ENCODE results near the gene NOC2L. TPM values are rescaled to one million over a fixed set of nuclear protein-coding genes. Genes with fewer than 3 reads are reported as not detected.

NOC2L gene
- polyA plus RNA-seq, 2 donors: 60.8 to 67.4 TPM

GRCh38 chr1:907611-908451 lies 51.2 kb downstream of the NOC2L start:
- H3K36me3 ChIP-seq (ENCODE audit: control insufficient read depth in 2 of 2, insufficient read depth in 2 of 2, low read length in 1 of 2): no peaks in the 10 kb centered on the region
- no peak overlapping the region for H3K27ac ChIP-seq (ENCODE audit: low read depth in 2 of 2, low read length in 1 of 2)
- no peaks in the 10 kb centered on the region for H3K9me3 ChIP-seq (ENCODE audit: control insufficient read depth in 2 of 2, insufficient read depth in 1 of 2, low read depth in 1 of 2, low read length in 1 of 2)
- no peaks in the 10 kb centered on the region for H3K27me3 ChIP-seq (ENCODE audit: control insufficient read depth in 1 of 2, insufficient read depth in 2 of 2, low read length in 2 of 2)
- peaks cover 4 to 10% of the 10 kb centered on the region in 2 donors for H3K4me1 ChIP-seq (ENCODE audit: control insufficient read depth in 2 of 2, insufficient read depth in 2 of 2, low read length in 1 of 2)
- no peak overlapping the region for H3K4me3 ChIP-seq (ENCODE audit: low read depth in 1 of 2, low read length in 2 of 2)
- WGBS, 2 donors: 87% methylated on average over 17 of the region's 17 CpGs

GRCh38 chr1:906600-907420 lies 52.2 kb downstream of the NOC2L start:
- 35 to 39% methylated on average over 20 of the region's 20 CpGs for WGBS, 2 donors
- H3K4me1 ChIP-seq (ENCODE audit: control insufficient read depth in 2 of 2, insufficient read depth in 2 of 2, low read length in 1 of 2): peaks cover 4 to 10% of the 10 kb centered on the region in 2 donors

DNA sequence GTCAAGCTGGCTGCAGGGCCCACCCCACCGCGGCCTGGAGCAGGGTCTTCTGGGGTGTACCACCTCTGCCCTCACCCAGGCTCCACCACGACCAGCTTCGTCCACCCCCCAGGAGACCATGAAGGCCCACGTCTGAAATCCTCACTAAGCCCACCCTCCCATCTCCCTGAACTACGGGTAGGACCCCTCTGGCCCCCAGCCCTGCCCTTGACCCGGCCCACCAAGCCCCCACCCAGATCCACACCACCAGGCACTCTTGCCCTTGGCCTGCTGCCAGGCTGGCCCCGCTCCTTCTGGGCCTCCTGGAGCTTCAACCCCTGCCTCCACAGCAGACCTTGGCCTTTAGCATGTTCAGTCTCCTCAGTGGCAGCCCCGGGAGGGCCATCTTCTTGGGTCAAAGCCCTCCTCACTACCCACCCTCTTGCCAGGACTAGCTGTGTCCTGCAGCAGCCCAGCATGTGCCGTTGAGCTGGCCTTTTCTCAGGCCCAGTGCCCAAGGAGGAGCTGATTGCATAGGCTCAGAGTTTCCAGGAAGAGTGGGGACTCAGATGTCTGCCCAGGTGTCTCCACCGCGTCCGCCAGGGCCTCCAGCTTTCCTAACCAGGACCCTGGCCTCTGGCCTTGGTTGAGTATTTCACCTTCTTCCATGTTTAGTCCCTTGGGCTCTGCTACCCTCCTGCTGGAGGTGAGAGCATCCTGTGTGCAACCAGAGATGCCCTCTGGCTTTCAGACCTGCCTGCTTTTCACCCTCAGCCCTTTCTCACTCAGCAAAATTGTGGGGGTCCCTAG lies 53.1 kb downstream of the NOC2L start:
- WGBS, 2 donors: 53 to 71% methylated on average over 13 of the region's 13 CpGs
- H3K36me3 ChIP-seq (ENCODE audit: control insufficient read depth in 2 of 2, insufficient read depth in 2 of 2, low read length in 1 of 2): no peaks in the 10 kb centered on the region
- H3K9me3 ChIP-seq (ENCODE audit: control insufficient read depth in 2 of 2, insufficient read depth in 1 of 2, low read depth in 1 of 2, low read length in 1 of 2): no peaks in the 10 kb centered on the region
- no peaks in the 10 kb centered on the region for H3K27me3 ChIP-seq (ENCODE audit: control insufficient read depth in 1 of 2, insufficient read depth in 2 of 2, low read length in 2 of 2)
- no peak overlapping the region for H3K27ac ChIP-seq (ENCODE audit: low read depth in 2 of 2, low read length in 1 of 2)
- peaks cover 4 to 7% of the 10 kb centered on the region in 2 donors for H3K4me1 ChIP-seq (ENCODE audit: control insufficient read depth in 2 of 2, insufficient read depth in 2 of 2, low read length in 1 of 2)
- H3K4me3 ChIP-seq (ENCODE audit: low read depth in 1 of 2, low read length in 2 of 2): no peak overlapping the region

More at GRCh38 chr1:906600-907420, 52.2 kb downstream of the NOC2L start:
- H3K27ac ChIP-seq (ENCODE audit: low read depth in 2 of 2, low read length in 1 of 2): peak overlapping the region; percentile 60 to 63
- no peaks in the 10 kb centered on the region for H3K36me3 ChIP-seq (ENCODE audit: control insufficient read depth in 2 of 2, insufficient read depth in 2 of 2, low read length in 1 of 2)
- H3K27me3 ChIP-seq (ENCODE audit: control insufficient read depth in 1 of 2, insufficient read depth in 2 of 2, low read length in 2 of 2): no peaks in the 10 kb centered on the region
- no peaks in the 10 kb centered on the region for H3K9me3 ChIP-seq (ENCODE audit: control insufficient read depth in 2 of 2, insufficient read depth in 1 of 2, low read depth in 1 of 2, low read length in 1 of 2)
- H3K4me3 ChIP-seq (ENCODE audit: low read depth in 1 of 2, low read length in 2 of 2): no peak overlapping the region

DNA sequence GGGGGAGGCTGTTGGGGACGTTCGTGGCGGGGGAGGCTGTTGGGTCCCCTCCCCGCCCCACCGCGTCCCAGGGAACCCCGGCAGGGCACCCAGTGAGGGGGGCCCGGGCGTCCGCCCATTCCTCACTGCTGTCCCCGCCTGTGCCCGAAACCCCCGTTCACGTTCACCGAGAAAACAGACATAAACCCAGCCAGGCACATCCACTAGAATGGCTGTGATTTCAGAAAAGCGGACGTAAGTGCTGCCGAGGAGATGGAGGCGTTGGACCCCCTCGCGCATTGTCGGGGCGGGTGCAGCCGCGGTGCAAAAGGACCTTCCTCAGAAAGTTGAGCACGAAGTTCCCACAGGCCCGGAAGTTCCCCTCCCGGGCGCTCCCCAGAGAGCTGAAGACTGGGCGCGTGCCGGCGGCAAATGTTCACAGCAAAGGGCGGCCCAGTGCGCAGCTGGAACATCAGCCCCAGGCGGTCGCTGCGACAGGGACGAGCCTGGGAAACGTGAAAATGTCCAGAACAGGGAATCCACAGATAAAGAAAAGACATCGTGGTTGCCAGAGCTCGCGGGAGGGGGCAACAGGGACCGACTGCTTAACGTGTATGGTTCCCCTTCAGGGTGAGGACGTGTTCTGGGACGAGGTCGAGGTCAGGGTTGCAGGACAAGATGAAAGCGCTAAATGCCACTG lies 53.8 kb downstream of the NOC2L start:
- peak overlapping the region in 1 of 2 donors; percentile 16 for H3K4me3 ChIP-seq (ENCODE audit: low read depth in 1 of 2, low read length in 2 of 2)

DNA sequence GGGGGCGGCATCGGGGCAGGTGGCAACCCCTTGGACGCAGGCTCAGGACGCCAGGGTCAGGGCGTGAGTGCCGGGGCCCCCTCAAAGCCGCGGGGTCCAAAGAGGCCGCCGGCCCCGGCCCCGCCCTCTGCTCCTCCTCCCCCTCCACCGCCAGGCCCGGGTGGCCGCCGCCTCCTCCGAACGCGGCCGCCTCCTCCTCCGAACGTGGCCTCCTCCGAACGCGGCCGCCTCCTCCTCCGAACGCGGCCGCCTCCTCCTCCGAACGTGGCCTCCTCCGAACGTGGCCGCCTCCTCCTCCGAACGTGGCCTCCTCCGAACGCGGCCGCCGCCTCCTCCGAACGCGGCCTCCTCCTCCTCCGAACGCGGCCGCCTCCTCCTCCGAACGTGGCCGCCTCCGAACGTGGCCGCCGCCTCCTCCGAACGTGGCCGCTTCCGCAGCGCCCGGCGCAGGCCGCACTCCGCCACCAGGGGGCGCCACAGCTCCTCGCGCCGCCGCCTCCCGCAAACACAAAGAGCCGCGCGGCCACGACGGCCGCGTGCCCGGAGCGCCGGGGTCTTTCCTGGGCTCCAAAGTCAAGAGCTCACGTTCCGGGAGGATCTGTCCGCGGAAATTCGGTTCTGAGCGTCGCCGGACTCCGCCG lies 54.6 kb downstream of the NOC2L start:
- no peaks in the 10 kb centered on the region for H3K9me3 ChIP-seq (ENCODE audit: control insufficient read depth in 2 of 2, insufficient read depth in 1 of 2, low read depth in 1 of 2, low read length in 1 of 2)
- no peaks in the 10 kb centered on the region for H3K27me3 ChIP-seq (ENCODE audit: control insufficient read depth in 1 of 2, insufficient read depth in 2 of 2, low read length in 2 of 2)
- no peak overlapping the region for H3K27ac ChIP-seq (ENCODE audit: low read depth in 2 of 2, low read length in 1 of 2)
- peaks cover 0 to 2% of the 10 kb centered on the region in 2 donors for H3K4me1 ChIP-seq (ENCODE audit: control insufficient read depth in 2 of 2, insufficient read depth in 2 of 2, low read length in 1 of 2)
- H3K4me3 ChIP-seq (ENCODE audit: low read depth in 1 of 2, low read length in 2 of 2): peak overlapping the region; percentile 16 to 45
- 1 to 10% methylated on average over 48 to 91 of the region's 91 CpGs for WGBS, 2 donors
- H3K36me3 ChIP-seq (ENCODE audit: control insufficient read depth in 2 of 2, insufficient read depth in 2 of 2, low read length in 1 of 2): no peaks in the 10 kb centered on the region

More for the DNA sequence above, 53.8 kb downstream of the NOC2L start:
- WGBS, 2 donors: 11 to 13% methylated on average over 49 of the region's 49 CpGs
- Histone ChIP-seq H3K9me3 (ENCODE audit: control insufficient read depth in 2 of 2, insufficient read depth in 1 of 2, low read depth in 1 of 2, low read length in 1 of 2) (no peaks in the 10 kb centered on the region), H3K27ac (ENCODE audit: low read depth in 2 of 2, low read length in 1 of 2) (no peak overlapping the region), H3K27me3 (ENCODE audit: control insufficient read depth in 1 of 2, insufficient read depth in 2 of 2, low read length in 2 of 2) (no peaks in the 10 kb centered on the region), H3K4me1 (ENCODE audit: control insufficient read depth in 2 of 2, insufficient read depth in 2 of 2, low read length in 1 of 2) (peaks cover 0 to 2% of the 10 kb centered on the region in 2 donors), H3K36me3 (ENCODE audit: control insufficient read depth in 2 of 2, insufficient read depth in 2 of 2, low read length in 1 of 2) (no peaks in the 10 kb centered on the region)

DNA sequence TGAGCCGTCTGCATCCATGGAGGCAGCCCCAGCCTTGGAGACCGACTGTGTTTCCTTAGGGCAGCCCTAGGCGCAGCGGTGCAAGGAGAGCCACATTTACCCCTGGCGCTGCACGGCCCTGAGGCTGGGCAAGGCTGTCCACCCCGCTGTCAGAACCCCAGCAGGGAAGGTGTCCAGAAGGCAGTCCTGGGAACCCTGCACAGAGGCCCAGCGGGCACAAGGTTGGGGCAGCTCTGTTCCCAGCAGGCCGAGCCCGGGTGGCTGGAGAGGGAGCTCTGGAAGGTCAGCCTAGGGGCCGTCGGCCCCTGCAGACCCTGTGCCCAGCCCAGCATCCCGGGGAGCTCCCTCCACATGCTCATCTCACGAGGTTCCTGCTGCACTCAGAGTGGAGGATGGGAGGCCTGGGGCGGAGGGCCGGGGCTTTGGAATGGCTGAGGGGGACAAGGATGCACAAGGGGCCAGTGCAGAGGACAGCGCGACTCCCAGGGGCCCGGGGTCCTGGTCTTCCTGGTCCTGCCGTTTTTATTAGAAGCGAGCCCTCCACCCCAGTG lies 55.3 kb downstream of the NOC2L start:
- 73 to 86% methylated on average over 21 of the region's 21 CpGs for WGBS, 2 donors
- Histone ChIP-seq H3K36me3 (ENCODE audit: control insufficient read depth in 2 of 2, insufficient read depth in 2 of 2, low read length in 1 of 2) (no peaks in the 10 kb centered on the region), H3K9me3 (ENCODE audit: control insufficient read depth in 2 of 2, insufficient read depth in 1 of 2, low read depth in 1 of 2, low read length in 1 of 2) (no peaks in the 10 kb centered on the region), H3K27me3 (ENCODE audit: control insufficient read depth in 1 of 2, insufficient read depth in 2 of 2, low read length in 2 of 2) (peaks cover 0 to under 1% of the 10 kb centered on the region in 2 donors), H3K4me3 (ENCODE audit: low read depth in 1 of 2, low read length in 2 of 2) (peak overlapping the region in 1 of 2 donors; percentile 16), H3K27ac (ENCODE audit: low read depth in 2 of 2, low read length in 1 of 2) (no peak overlapping the region), H3K4me1 (ENCODE audit: control insufficient read depth in 2 of 2, insufficient read depth in 2 of 2, low read length in 1 of 2) (peaks cover 0 to 2% of the 10 kb centered on the region in 2 donors)

DNA sequence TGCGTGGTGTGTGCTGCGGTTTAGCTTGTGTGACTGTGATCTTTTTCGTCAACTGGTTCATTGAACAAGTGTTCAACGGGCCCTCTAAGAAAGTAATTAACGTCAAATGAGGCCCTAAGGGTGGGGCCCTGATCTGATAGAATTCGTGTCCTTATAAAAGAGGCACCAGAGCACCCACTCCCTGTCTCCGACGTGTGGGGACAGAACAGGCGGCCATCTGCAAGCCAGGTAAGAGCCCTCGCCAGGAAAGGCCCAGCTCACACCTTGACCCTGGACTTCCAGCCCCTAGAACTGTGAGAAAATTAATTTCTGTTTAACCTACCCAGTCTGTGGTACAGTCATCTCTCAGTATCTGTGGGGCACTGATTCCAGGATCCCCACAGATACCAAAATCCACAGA lies 55.8 kb downstream of the NOC2L start:
- Histone ChIP-seq H3K27ac (ENCODE audit: low read depth in 2 of 2, low read length in 1 of 2) (no peak overlapping the region), H3K9me3 (ENCODE audit: control insufficient read depth in 2 of 2, insufficient read depth in 1 of 2, low read depth in 1 of 2, low read length in 1 of 2) (no peaks in the 10 kb centered on the region), H3K27me3 (ENCODE audit: control insufficient read depth in 1 of 2, insufficient read depth in 2 of 2, low read length in 2 of 2) (peaks cover 0 to 3% of the 10 kb centered on the region in 2 donors), H3K4me1 (ENCODE audit: control insufficient read depth in 2 of 2, insufficient read depth in 2 of 2, low read length in 1 of 2) (peaks cover 0 to 2% of the 10 kb centered on the region in 2 donors), H3K4me3 (ENCODE audit: low read depth in 1 of 2, low read length in 2 of 2) (no peak overlapping the region), H3K36me3 (ENCODE audit: control insufficient read depth in 2 of 2, insufficient read depth in 2 of 2, low read length in 1 of 2) (no peaks in the 10 kb centered on the region)
- 92% methylated on average over 10 of the region's 10 CpGs for WGBS, 2 donors

DNA sequence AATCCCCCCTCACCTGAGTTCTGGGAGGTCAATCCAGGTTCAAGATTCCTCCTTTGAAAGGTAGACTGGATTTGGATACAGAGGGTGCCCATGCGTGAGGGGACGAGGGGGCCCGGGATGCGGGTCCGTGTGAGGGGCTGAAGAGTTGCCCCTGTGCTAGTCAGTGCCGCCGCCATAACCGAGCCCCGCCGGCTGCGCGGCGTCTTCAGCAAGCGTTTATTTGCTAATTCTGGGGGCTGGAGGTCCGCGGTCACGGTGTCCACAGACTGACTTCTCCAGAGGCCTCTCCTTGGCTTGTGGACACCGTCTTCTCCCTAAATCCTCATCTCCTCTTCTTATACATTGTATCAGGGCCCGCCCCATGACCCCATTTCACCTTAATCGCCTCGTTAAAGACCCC lies 56.3 kb downstream of the NOC2L start:
- WGBS, 2 donors: 95% methylated on average over 21 of the region's 21 CpGs
- H3K27me3 ChIP-seq (ENCODE audit: control insufficient read depth in 1 of 2, insufficient read depth in 2 of 2, low read length in 2 of 2): peaks cover 0 to 3% of the 10 kb centered on the region in 2 donors

More for the DNA sequence above, 56.3 kb downstream of the NOC2L start:
- Histone ChIP-seq H3K36me3 (ENCODE audit: control insufficient read depth in 2 of 2, insufficient read depth in 2 of 2, low read length in 1 of 2) (no peaks in the 10 kb centered on the region), H3K4me1 (ENCODE audit: control insufficient read depth in 2 of 2, insufficient read depth in 2 of 2, low read length in 1 of 2) (peaks cover 0 to 2% of the 10 kb centered on the region in 2 donors), H3K27ac (ENCODE audit: low read depth in 2 of 2, low read length in 1 of 2) (no peak overlapping the region), H3K4me3 (ENCODE audit: low read depth in 1 of 2, low read length in 2 of 2) (no peak overlapping the region), H3K9me3 (ENCODE audit: control insufficient read depth in 2 of 2, insufficient read depth in 1 of 2, low read depth in 1 of 2, low read length in 1 of 2) (no peaks in the 10 kb centered on the region)
